ENCODE results near the gene KPNA6. TPM values are rescaled to one million over a fixed set of nuclear protein-coding genes. Genes with fewer than 3 reads are reported as not detected.

Gene KPNA6
- total and polyA plus RNA-seq, 2 of the 13 experiments (the other 11 are each of a cell fraction or from before 2014, with no cell fraction given): 22.0 to 47.5 TPM

DNA sequence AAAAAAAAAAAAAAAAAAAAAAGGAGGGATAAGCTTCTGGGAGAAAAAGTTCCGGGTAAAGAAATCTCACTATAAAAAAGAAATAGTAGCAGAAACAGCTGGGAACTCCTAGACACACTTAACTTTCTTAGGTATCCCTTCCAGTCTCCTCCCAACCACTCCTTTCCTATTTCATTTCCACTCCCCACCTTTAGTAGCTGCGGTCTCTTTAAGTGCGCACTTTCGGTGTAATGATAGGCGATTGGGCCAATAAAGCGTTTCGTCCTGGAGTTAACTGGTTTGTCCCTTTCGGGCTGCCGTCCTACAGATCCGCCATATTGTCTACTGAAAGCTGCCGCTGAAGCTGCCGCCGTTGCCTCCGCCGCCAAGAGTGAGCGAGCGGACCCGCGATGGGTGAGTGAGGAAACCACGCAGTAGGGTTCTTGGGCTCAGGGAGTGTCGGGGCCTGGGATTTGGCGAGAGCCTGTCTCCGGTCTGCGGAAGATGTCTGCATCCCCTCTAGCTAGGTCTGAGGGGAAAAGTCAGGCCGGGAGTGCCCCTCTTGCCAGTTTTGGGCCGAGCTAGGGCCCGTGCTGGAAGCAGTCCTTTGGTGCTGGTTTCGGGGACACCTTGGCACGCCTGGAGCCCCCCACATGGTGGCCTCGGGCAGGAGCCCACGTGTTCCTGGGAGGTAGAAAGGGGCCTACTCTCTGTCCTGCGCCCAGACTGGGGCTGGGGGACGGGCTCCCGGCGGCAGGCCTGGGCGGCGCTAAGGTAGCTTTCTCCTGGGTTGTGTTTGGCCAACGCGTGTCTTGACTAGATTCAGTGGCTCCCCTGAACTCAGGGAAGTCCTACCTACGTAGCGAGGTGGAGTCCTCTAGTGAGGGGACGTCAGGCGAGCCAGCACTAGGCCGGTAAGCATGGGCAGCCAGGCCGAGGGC is at the start of gene KPNA6 (continued):
- TF ChIP-seq, protein P1, sequence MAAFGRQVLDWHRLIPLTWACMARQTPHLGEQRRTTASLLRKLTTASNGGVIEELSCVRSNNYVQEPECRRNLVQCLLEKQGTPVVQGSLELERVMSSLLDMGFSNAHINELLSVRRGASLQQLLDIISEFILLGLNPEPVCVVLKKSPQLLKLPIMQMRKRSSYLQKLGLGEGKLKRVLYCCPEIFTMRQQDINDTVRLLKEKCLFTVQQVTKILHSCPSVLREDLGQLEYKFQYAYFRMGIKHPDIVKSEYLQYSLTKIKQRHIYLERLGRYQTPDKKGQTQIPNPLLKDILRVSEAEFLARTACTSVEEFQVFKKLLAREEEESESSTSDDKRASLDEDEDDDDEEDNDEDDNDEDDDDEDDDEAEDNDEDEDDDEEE (CRISPR knock-in tag; IDR thresholded peaks at IDR 0.05): peak; percentile 60; the same call in 1 of the 2 replicates
- TF ChIP-seq SNAPC2 (CRISPR knock-in tag; IDR thresholded peaks at IDR 0.05) (no peak), TMF1 (CRISPR knock-in tag; IDR thresholded peaks at IDR 0.05; ENCODE audit: low read depth) (peak; percentile 38; the same call in 1 of the 2 replicates), RFXAP (CRISPR knock-in tag; IDR thresholded peaks at IDR 0.05; ENCODE audit: borderline replicate concordance) (peak; percentile 61; the same call in 1 of the 2 replicates), POGZ (CRISPR knock-in tag; IDR thresholded peaks at IDR 0.05) (peak; percentile 59; the same call in 1 of the 2 replicates), PCBP1 (IDR thresholded peaks at IDR 0.05; ENCODE audit: borderline replicate concordance, low read depth, low read length) (no peak), MLLT10 (CRISPR knock-in tag; IDR thresholded peaks at IDR 0.05) (no peak), PITX1 (CRISPR knock-in tag; IDR thresholded peaks at IDR 0.05) (peak; percentile 13; the same call in 1 of the 2 replicates), ZNF703 (CRISPR knock-in tag; IDR thresholded peaks at IDR 0.05; ENCODE audit: borderline replicate concordance) (no peak), ZNF720 (CRISPR knock-in tag; IDR thresholded peaks at IDR 0.05) (no peak), ZNF790 (CRISPR knock-in tag; IDR thresholded peaks at IDR 0.05; ENCODE audit: borderline replicate concordance) (0 out of 2 replicates have a peak, but pooled peaks have one; percentile 73), TBL1XR1 (IDR thresholded peaks at IDR 0.05; ENCODE audit: borderline replicate concordance, low read length, partially characterized antibody) (no peak), HNRNPK (IDR thresholded peaks at IDR 0.05; ENCODE audit: low read depth, low read length, poor library complexity, severe bottlenecking) (no peak)
- TF ChIP-seq, protein P2, sequence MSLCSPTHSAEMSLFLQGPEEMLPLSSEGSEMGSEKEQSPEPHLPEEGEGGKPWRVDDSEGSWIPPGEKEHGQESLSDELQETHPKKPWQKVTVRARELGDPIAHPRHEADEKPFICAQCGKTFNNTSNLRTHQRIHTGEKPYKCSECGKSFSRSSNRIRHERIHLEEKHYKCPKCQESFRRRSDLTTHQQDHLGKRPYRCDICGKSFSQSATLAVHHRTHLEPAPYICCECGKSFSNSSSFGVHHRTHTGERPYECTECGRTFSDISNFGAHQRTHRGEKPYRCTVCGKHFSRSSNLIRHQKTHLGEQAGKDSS (CRISPR knock-in tag; IDR thresholded peaks at IDR 0.05; ENCODE audit: borderline replicate concordance, low read depth): peak; percentile 18
- TF ChIP-seq, protein P3, sequence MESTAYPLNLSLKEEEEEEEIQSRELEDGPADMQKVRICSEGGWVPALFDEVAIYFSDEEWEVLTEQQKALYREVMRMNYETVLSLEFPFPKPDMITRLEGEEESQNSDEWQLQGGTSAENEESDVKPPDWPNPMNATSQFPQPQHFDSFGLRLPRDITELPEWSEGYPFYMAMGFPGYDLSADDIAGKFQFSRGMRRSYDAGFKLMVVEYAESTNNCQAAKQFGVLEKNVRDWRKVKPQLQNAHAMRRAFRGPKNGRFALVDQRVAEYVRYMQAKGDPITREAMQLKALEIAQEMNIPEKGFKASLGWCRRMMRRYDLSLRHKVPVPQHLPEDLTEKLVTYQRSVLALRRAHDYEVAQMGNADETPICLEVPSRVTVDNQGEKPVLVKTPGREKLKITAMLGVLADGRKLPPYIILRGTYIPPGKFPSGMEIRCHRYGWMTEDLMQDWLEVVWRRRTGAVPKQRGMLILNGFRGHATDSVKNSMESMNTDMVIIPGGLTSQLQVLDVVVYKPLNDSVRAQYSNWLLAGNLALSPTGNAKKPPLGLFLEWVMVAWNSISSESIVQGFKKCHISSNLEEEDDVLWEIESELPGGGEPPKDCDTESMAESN (CRISPR knock-in tag; conservative IDR thresholded peaks at IDR 0.05): 0 out of 2 replicates have a peak, but pooled peaks have one; percentile 56
- TF ChIP-seq, protein P4, sequence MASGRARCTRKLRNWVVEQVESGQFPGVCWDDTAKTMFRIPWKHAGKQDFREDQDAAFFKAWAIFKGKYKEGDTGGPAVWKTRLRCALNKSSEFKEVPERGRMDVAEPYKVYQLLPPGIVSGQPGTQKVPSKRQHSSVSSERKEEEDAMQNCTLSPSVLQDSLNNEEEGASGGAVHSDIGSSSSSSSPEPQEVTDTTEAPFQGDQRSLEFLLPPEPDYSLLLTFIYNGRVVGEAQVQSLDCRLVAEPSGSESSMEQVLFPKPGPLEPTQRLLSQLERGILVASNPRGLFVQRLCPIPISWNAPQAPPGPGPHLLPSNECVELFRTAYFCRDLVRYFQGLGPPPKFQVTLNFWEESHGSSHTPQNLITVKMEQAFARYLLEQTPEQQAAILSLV (CRISPR knock-in tag; IDR thresholded peaks at IDR 0.05; ENCODE audit: borderline replicate concordance): 0 out of 2 replicates have a peak, but pooled peaks have one; percentile 23
- TF ChIP-seq, protein P5, sequence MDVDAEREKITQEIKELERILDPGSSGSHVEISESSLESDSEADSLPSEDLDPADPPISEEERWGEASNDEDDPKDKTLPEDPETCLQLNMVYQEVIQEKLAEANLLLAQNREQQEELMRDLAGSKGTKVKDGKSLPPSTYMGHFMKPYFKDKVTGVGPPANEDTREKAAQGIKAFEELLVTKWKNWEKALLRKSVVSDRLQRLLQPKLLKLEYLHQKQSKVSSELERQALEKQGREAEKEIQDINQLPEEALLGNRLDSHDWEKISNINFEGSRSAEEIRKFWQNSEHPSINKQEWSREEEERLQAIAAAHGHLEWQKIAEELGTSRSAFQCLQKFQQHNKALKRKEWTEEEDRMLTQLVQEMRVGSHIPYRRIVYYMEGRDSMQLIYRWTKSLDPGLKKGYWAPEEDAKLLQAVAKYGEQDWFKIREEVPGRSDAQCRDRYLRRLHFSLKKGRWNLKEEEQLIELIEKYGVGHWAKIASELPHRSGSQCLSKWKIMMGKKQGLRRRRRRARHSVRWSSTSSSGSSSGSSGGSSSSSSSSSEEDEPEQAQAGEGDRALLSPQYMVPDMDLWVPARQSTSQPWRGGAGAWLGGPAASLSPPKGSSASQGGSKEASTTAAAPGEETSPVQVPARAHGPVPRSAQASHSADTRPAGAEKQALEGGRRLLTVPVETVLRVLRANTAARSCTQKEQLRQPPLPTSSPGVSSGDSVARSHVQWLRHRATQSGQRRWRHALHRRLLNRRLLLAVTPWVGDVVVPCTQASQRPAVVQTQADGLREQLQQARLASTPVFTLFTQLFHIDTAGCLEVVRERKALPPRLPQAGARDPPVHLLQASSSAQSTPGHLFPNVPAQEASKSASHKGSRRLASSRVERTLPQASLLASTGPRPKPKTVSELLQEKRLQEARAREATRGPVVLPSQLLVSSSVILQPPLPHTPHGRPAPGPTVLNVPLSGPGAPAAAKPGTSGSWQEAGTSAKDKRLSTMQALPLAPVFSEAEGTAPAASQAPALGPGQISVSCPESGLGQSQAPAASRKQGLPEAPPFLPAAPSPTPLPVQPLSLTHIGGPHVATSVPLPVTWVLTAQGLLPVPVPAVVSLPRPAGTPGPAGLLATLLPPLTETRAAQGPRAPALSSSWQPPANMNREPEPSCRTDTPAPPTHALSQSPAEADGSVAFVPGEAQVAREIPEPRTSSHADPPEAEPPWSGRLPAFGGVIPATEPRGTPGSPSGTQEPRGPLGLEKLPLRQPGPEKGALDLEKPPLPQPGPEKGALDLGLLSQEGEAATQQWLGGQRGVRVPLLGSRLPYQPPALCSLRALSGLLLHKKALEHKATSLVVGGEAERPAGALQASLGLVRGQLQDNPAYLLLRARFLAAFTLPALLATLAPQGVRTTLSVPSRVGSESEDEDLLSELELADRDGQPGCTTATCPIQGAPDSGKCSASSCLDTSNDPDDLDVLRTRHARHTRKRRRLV (CRISPR knock-in tag; IDR thresholded peaks at IDR 0.05): no peak; the same call in 1 of the 2 replicates
